ENCODE results near the gene SPRY1. TPM values are rescaled to one million over a fixed set of nuclear protein-coding genes. Genes with fewer than 3 reads are reported as not detected.
A peak's percentile ranks its signal among the peaks of the same experiment; 100 is the strongest.

Gene SPRY1
- total RNA-seq, 2 donors from 2014 or later = 40.0 to 118 TPM

GRCh38 chr4:123381996-123382395 is 14.6 kb upstream of the SPRY1 start:
- Histone ChIP-seq H3K9me3 (no peaks in the 10 kb centered on the region), H3K27ac (no peak overlapping the region), H3K27me3 (no peaks in the 10 kb centered on the region), H3K4me1 (peaks cover 6% of the 10 kb centered on the region), H3K4me3 (no peak overlapping the region), H3K36me3 (replicated peaks in 1 of 2; ENCODE audit: insufficient read depth in 1 of 2, low read depth in 2 of 2) (no peaks in the 10 kb centered on the region)
- TF ChIP-seq CTCF (IDR thresholded peaks at IDR 0.05) (no peak), POLR2A (IDR thresholded peaks at IDR 0.05) (no peak)
- DNase-seq = no peak
- WGBS, 2 donors = 83 to 86% methylated on average over 5 of the region's 5 CpGs
- no peak for ATAC-seq
- intact Hi-C loops (cut with DNase I) = loop anchor here (10.0 kb wide), 1 partner anchor 273 kb away; no protein-coding TSS in a partner anchor

- Histone ChIP-seq H3K4me1 (peaks cover 6% of the 10 kb centered on the region), H3K27ac (no peak overlapping the region), H3K36me3 (replicated peaks in 1 of 2; ENCODE audit: insufficient read depth in 1 of 2, low read depth in 2 of 2) (no peaks in the 10 kb centered on the region), H3K4me3 (no peak overlapping the region), H3K27me3 (no peaks in the 10 kb centered on the region), H3K9me3 (no peaks in the 10 kb centered on the region)
- DNase-seq (no peak), ATAC-seq (no peak)
- WGBS, 2 donors = 70 to 82% methylated on average over 3 of the region's 3 CpGs
- no peak for TF ChIP-seq POLR2A (IDR thresholded peaks at IDR 0.05)
- TF ChIP-seq CTCF (IDR thresholded peaks at IDR 0.05) = no peak
- intact Hi-C loops (cut with DNase I) = loop anchor here (10.0 kb wide), 1 partner anchor 271 kb away; no protein-coding TSS in a partner anchor
Observed at GRCh38 chr4:123383566-123383965, 13.0 kb upstream of the SPRY1 start.

- peak; percentile 62 for ATAC-seq
- Histone ChIP-seq H3K27me3 (no peaks in the 10 kb centered on the region), H3K4me1 (peaks cover 6% of the 10 kb centered on the region), H3K36me3 (replicated peaks in 1 of 2; ENCODE audit: insufficient read depth in 1 of 2, low read depth in 2 of 2) (no peaks in the 10 kb centered on the region), H3K4me3 (no peak overlapping the region), H3K9me3 (no peaks in the 10 kb centered on the region), H3K27ac (no peak overlapping the region)
- intact Hi-C loops (cut with DNase I) = loop anchor here (10.0 kb wide), 1 partner anchor 268 kb away; no protein-coding TSS in a partner anchor
- WGBS, 2 donors = 50 to 57% methylated on average over 4 of the region's 4 CpGs
- DNase-seq = no peak
- no peak for TF ChIP-seq CTCF (IDR thresholded peaks at IDR 0.05)
- no peak for TF ChIP-seq POLR2A (IDR thresholded peaks at IDR 0.05)
Observed at GRCh38 chr4:123386609-123387008, 10.0 kb upstream of the SPRY1 start.

GRCh38 chr4:123390846-123391456 is 5.6 kb upstream of the SPRY1 start:
- ATAC-seq = no peak
- Histone ChIP-seq H3K27me3 (no peaks in the 10 kb centered on the region), H3K27ac (no peak overlapping the region), H3K36me3 (replicated peaks in 1 of 2; ENCODE audit: insufficient read depth in 1 of 2, low read depth in 2 of 2) (no peaks in the 10 kb centered on the region), H3K4me3 (no peak overlapping the region), H3K4me1 (peaks cover 4% of the 10 kb centered on the region), H3K9me3 (no peaks in the 10 kb centered on the region)
- TF ChIP-seq POLR2A (IDR thresholded peaks at IDR 0.05) (no peak), CTCF (IDR thresholded peaks at IDR 0.05) (peak in 6 of 7 experiments; percentile 40 to 57 (median 50))
- intact Hi-C loops (cut with DNase I) = no loop called here
- no peak for DNase-seq
- 22 to 23% methylated on average over 3 of the region's 3 CpGs for WGBS, 2 donors

GRCh38 chr4:123393721-123394120 is 2.9 kb upstream of the SPRY1 start:
- Histone ChIP-seq H3K9me3 (no peaks in the 10 kb centered on the region), H3K27ac (no peak overlapping the region), H3K27me3 (no peaks in the 10 kb centered on the region), H3K4me3 (no peak overlapping the region), H3K36me3 (replicated peaks in 1 of 2; ENCODE audit: insufficient read depth in 1 of 2, low read depth in 2 of 2) (no peaks in the 10 kb centered on the region), H3K4me1 (no peaks in the 10 kb centered on the region)
- WGBS, 2 donors = 59 to 70% methylated on average over 5 of the region's 5 CpGs
- ATAC-seq = no peak
- intact Hi-C loops (cut with DNase I) = no loop called here
- TF ChIP-seq CTCF (IDR thresholded peaks at IDR 0.05) (no peak), POLR2A (IDR thresholded peaks at IDR 0.05) (no peak)
- no peak for DNase-seq

All from body of pancreas (tissue), 4 donors.